ENCODE data around the gene PTPN3.

GRCh38 chr9:109496218-109496617 is 1.9 kb downstream of the PTPN3 start:
- no peak for TF ChIP-seq POLR2AphosphoS5 (IDR thresholded peaks at IDR 0.05; ENCODE audit: low read depth)
- no peak for TF ChIP-seq EZH2 (IDR thresholded peaks at IDR 0.05; ENCODE audit: low read depth, unreplicated experiment)
- no peak for TF ChIP-seq CTCF (conservative IDR thresholded peaks at IDR 0.05; ENCODE audit: low read depth in 2 of 2)
- TF ChIP-seq ZNF462 (CRISPR knock-in tag; IDR thresholded peaks at IDR 0.05) = no peak
- TF ChIP-seq CREB1 (CRISPR knock-in tag; IDR thresholded peaks at IDR 0.05; ENCODE audit: low read depth) = no peak
- TF ChIP-seq EZH2phosphoT487 (IDR thresholded peaks at IDR 0.05; ENCODE audit: unreplicated experiment) = no peak
- no peak for TF ChIP-seq NANOG (IDR thresholded peaks at IDR 0.05; ENCODE audit: borderline replicate concordance)
- no peak for TF ChIP-seq ZNF114 (CRISPR knock-in tag; IDR thresholded peaks at IDR 0.05)
- TF ChIP-seq REST (IDR thresholded peaks at IDR 0.05; ENCODE audit: unreplicated experiment) = no peak
- TF ChIP-seq ZNF331 (CRISPR knock-in tag; IDR thresholded peaks at IDR 0.05; ENCODE audit: low read depth) = no peak
- TF ChIP-seq ETS1 (IDR thresholded peaks at IDR 0.05) = no peak
